ENCODE measurements around the gene ACO2. TPM values are rescaled to one million over a fixed set of nuclear protein-coding genes. Genes with fewer than 3 reads are reported as not detected.

The ACO2 gene
- total RNA-seq, 2 donors from 2014 or later = 100 to 177 TPM

- no peaks in the 10 kb centered on the region for H3K4me1 ChIP-seq (replicated peaks)
- H3K9me3 ChIP-seq = no peaks in the 10 kb centered on the region
- no peak overlapping the region for H3K4me3 ChIP-seq
- TF ChIP-seq POLR2AphosphoS5 (IDR thresholded peaks at IDR 0.05) (no peak), POLR2A (IDR thresholded peaks at IDR 0.05) (no peak), CTCF (IDR thresholded peaks at IDR 0.05) (no peak)
- 76% methylated on average over 6 of the region's 6 CpGs for WGBS
- intact Hi-C loops (cut with DNase I) = no loop called here
- DNase-seq (ENCODE audit: low spot score) = no peak
- no peaks in the 10 kb centered on the region for H3K27me3 ChIP-seq (replicated peaks; ENCODE audit: insufficient read depth)
- H3K27ac ChIP-seq = no peak overlapping the region
- no peaks in the 10 kb centered on the region for H3K36me3 ChIP-seq
Measured at GRCh38 chr22:41479671-41480396, 10.9 kb downstream of the ACO2 start.

GRCh38 chr22:41480397-41480735 is 11.4 kb downstream of the ACO2 start:
- Histone ChIP-seq H3K27me3 (replicated peaks; ENCODE audit: insufficient read depth) (no peaks in the 10 kb centered on the region), H3K4me1 (replicated peaks) (no peaks in the 10 kb centered on the region), H3K27ac (no peak overlapping the region), H3K4me3 (no peak overlapping the region), H3K36me3 (no peaks in the 10 kb centered on the region), H3K9me3 (no peaks in the 10 kb centered on the region)
- no peak for TF ChIP-seq POLR2A (IDR thresholded peaks at IDR 0.05)
- TF ChIP-seq CTCF (IDR thresholded peaks at IDR 0.05) = no peak
- TF ChIP-seq POLR2AphosphoS5 (IDR thresholded peaks at IDR 0.05) = no peak
- 59% methylated on average over 7 of the region's 7 CpGs for WGBS
- intact Hi-C loops (cut with DNase I) = no loop called here
- DNase-seq (ENCODE audit: low spot score) = no peak

- intact Hi-C loops (cut with DNase I) = no loop called here
- H3K27ac ChIP-seq = no peak overlapping the region
Measured at GRCh38 chr22:41481131-41481830, 12.4 kb downstream of the ACO2 start.

GRCh38 chr22:41481925-41482318 is 13.0 kb downstream of the ACO2 start:
- intact Hi-C loops (cut with DNase I) = no loop called here
- H3K4me1 ChIP-seq (replicated peaks) = no peaks in the 10 kb centered on the region
- 48% methylated on average over 5 of the region's 5 CpGs for WGBS
- no peak overlapping the region for H3K4me3 ChIP-seq
- no peaks in the 10 kb centered on the region for H3K27me3 ChIP-seq (replicated peaks; ENCODE audit: insufficient read depth)
- H3K36me3 ChIP-seq = no peaks in the 10 kb centered on the region
- no peaks in the 10 kb centered on the region for H3K9me3 ChIP-seq
- H3K27ac ChIP-seq = no peak overlapping the region
- TF ChIP-seq CTCF (IDR thresholded peaks at IDR 0.05) = no peak
- TF ChIP-seq POLR2A (IDR thresholded peaks at IDR 0.05) = no peak
- DNase-seq (ENCODE audit: low spot score) = no peak

More at GRCh38 chr22:41481131-41481830, 12.4 kb downstream of the ACO2 start:
- Histone ChIP-seq H3K27me3 (replicated peaks; ENCODE audit: insufficient read depth) (no peaks in the 10 kb centered on the region), H3K4me1 (replicated peaks) (no peaks in the 10 kb centered on the region), H3K36me3 (no peaks in the 10 kb centered on the region), H3K4me3 (no peak overlapping the region), H3K9me3 (no peaks in the 10 kb centered on the region)
- TF ChIP-seq POLR2A (IDR thresholded peaks at IDR 0.05) (no peak), CTCF (IDR thresholded peaks at IDR 0.05) (no peak), POLR2AphosphoS5 (IDR thresholded peaks at IDR 0.05) (no peak)
- DNase-seq (ENCODE audit: low spot score) = no peak
- 77% methylated on average over 14 of the region's 15 CpGs for WGBS

Data from prostate gland (tissue), 2 donors.